B cell (primary cell): ENCODE results near the gene TLL2. TPM values are rescaled to one million over a fixed set of nuclear protein-coding genes. Genes with fewer than 3 reads are reported as not detected.

Source experiments
- ATAC-seq: fragments of 200-7000 bp; cut with Tn5 transposase; one replicate; pipeline ENCODE4 v1.10.0; 2021; ENCODE audit warnings: low read depth, mild to moderate bottlenecking, moderate number of reproducible peaks, moderate library complexity
- CTCF ChIA-PET: fragments of 350-600 bp; sonication (Branson Sonifier 250); formaldehyde crosslinking; loops from one replicate; lab custom pipeline; 2021; ENCODE audit warnings: antibody characterized with exemption, inconsistent platforms; lab: Charles Lee
- POLR2A ChIA-PET: fragments of 350-600 bp; sonication (Branson Sonifier 250); formaldehyde crosslinking; loops from one replicate; lab custom pipeline; 2021; ENCODE audit warnings: antibody characterized with exemption; lab: Charles Lee
- DNase-seq: peaks from one replicate; pipeline ENCODE4 v3.0.0; 2013
- H2AFZ ChIP-seq: 2 replicates; pipeline ENCODE4 v1.6.1; 2012; ENCODE audit warnings: mild to moderate bottlenecking, low read depth, low read length; ENCODE audit not compliant: insufficient read depth, poor library complexity, severe bottlenecking
- H3K27ac ChIP-seq, 2 donors: 1 replicate in 1 of 2; 2 replicates in 1 of 2; pipeline ENCODE4 v1.5.1; 2012 to 2013; ENCODE audit warnings: low read length in 2 of 2, mild to moderate bottlenecking in 2 of 2, moderate library complexity in 1 of 2
- H3K27me3 ChIP-seq, 4 experiments: fragments of 200-600 bp in 1 of 4; sonication (generic) in 1 of 4; replicated peaks in 1 of 4; 1 replicate in 2 of 4; 2 replicates in 2 of 4; pipeline versions ENCODE4 v1.6.1 to v1.7.0; 2013 to 2016; ENCODE audit warnings: low read length in 3 of 4, mild to moderate bottlenecking in 2 of 4, mixed read lengths in 1 of 4, moderate library complexity in 1 of 4; ENCODE audit not compliant: insufficient read depth in 4 of 4, control insufficient read depth in 3 of 4; ENCODE audit errors: control extremely low read depth in 1 of 4
- H3K36me3 ChIP-seq, 2 experiments: replicated peaks in 1 of 2; 1 replicate in 1 of 2; 2 replicates in 1 of 2; pipeline versions ENCODE4 v1.6.1 to v1.7.1; 2013; ENCODE audit warnings: low read length in 1 of 2; ENCODE audit not compliant: insufficient read depth in 2 of 2, control insufficient read depth in 1 of 2; ENCODE audit errors: control extremely low read depth in 1 of 2, extremely low read depth in 1 of 2
- H3K4me1 ChIP-seq, 2 donors: fragments of 200-600 bp in 1 of 2; sonication (generic) in 1 of 2; 1 replicate in 1 of 2; 2 replicates in 1 of 2; pipeline versions ENCODE4 v1.5.1 to v1.6.1; 2013 to 2017; ENCODE audit warnings: low read length in 2 of 2; ENCODE audit not compliant: control insufficient read depth in 2 of 2, insufficient read depth in 2 of 2
- H3K4me2 ChIP-seq: replicated peaks from 2 replicates; pipeline ENCODE3; 2012; ENCODE audit warnings: mild to moderate bottlenecking, low read depth, low read length; ENCODE audit not compliant: poor library complexity, severe bottlenecking
- H3K4me3 ChIP-seq, 5 experiments: fragments of 200-600 bp in 1 of 5; sonication (generic) in 1 of 5; 1 replicate in 3 of 5; 2 replicates in 2 of 5; pipeline versions ENCODE4 v1.5.1 to v1.7.0; 2011 to 2016; ENCODE audit warnings: low read length in 4 of 5, mild to moderate bottlenecking in 4 of 5, low read depth in 2 of 5, control low read depth in 1 of 5, moderate library complexity in 1 of 5; ENCODE audit not compliant: insufficient read depth in 1 of 5; ENCODE audit errors: control extremely low read depth in 1 of 5, extremely low read depth in 1 of 5
- H3K79me2 ChIP-seq: fragments of 200-600 bp; sonication (generic); one replicate; pipeline ENCODE4 v1.6.0; 2016; ENCODE audit warnings: low read length; ENCODE audit not compliant: control insufficient read depth, insufficient read depth
- H3K9ac ChIP-seq: fragments of 200-600 bp; sonication (generic); 2 replicates; pipeline ENCODE4 v1.6.1; 2017; ENCODE audit warnings: mild to moderate bottlenecking, low read length, moderate library complexity
- H3K9me3 ChIP-seq, 3 donors: one replicate each; pipeline versions ENCODE4 v1.6.1 to v1.7.1; 2013; ENCODE audit warnings: low read length in 2 of 3; ENCODE audit not compliant: control insufficient read depth in 2 of 3, insufficient read depth in 1 of 3; ENCODE audit errors: control extremely low read depth in 1 of 3
- H4K20me1 ChIP-seq: 2 replicates; pipeline ENCODE4 v1.6.0; 2012; ENCODE audit warnings: mild to moderate bottlenecking, low read length; ENCODE audit not compliant: insufficient read depth, control insufficient read depth, poor library complexity, severe bottlenecking
- H3K27ac Mint-ChIP-seq: one replicate; pipeline ENCODE4 v1.8.0; 2021; ENCODE audit warnings: mixed read lengths
- H3K27me3 Mint-ChIP-seq: one replicate; pipeline ENCODE4 v1.8.0; 2021; ENCODE audit warnings: mixed read lengths
- H3K4me1 Mint-ChIP-seq: one replicate; pipeline ENCODE4 v1.8.0; 2021; ENCODE audit warnings: mixed read lengths
- H3K4me3 Mint-ChIP-seq: one replicate; pipeline ENCODE4 v1.8.0; 2021; ENCODE audit warnings: mixed read lengths
- H3K9me3 Mint-ChIP-seq: one replicate; pipeline ENCODE4 v1.8.0; 2022; ENCODE audit warnings: mixed read lengths; ENCODE audit not compliant: insufficient read depth
- EZH2 ChIP-seq: IDR thresholded peaks from 2 replicates; pipeline ENCODE4 v1.6.1; 2012; ENCODE audit warnings: borderline replicate concordance, low read depth, mild to moderate bottlenecking, moderate library complexity, low read length; ENCODE audit not compliant: insufficient read depth, poor library complexity, severe bottlenecking
- WGBS: methylation state at CpG from one replicate; pipeline ENCODE4 v1.1.5; 2013; ENCODE audit warnings: missing lambda C conversion rate; ENCODE audit not compliant: insufficient coverage; 5-methylcytosine and 5-hydroxymethylcytosine counted together
- intact Hi-C: fragments of 100-400 bp; cut with micrococcal nuclease; formaldehyde crosslinking; loops from one replicate; pipeline ENCODE4 v1.10.0; 2022
- polyA plus RNA-seq: library from polyadenylated mRNA; depleted of rRNA; stranded (reverse); fragments of >200 nt; gene quantifications from 2 replicates; pipeline ENCODE4 v1.2.3, GENCODE V29; 2012
- total RNA-seq, 2 donors: library from RNA; stranded (reverse); fragments of 120-200 nt in 1 of 2; gene quantifications; 1 replicate in 1 of 2; 2 replicates in 1 of 2; pipeline versions ENCODE4 v1.2.3 to v1.2.4, GENCODE V29; 2013 to 2022
- TF ChIP-seq, protein P1 (sequence below): fragments of 200-600 bp; IDR thresholded peaks from one replicate; pipeline ENCODE4 v1.8.0; 2022; ENCODE audit warnings: antibody characterized with exemption, mild to moderate bottlenecking

TLL2 gene
- total and polyA plus RNA-seq, 2 donors (not counting 1 experiment from before 2014, with no cell fraction given) = 0.13 to 0.47 TPM

DNA sequence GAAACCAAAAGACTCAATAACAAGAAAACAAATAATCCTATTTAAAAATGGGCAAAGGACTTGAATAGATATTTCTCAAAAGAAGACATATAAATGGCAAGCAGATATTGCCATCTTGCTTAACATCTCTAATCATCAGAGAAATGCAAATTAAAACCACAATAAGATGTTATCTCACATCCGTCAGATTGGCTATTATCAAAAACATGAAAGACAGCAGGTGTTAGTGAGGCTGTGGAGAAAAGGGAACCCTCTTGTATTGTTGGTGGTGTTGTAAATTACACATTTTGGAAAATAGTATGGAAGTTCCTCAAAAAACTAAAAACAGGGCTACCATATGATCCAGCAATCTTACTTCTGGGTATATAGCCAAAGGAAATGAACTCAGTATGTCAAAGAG lies 180.6 kb downstream of the TLL2 start:
- Histone ChIP-seq H3K79me2 (no peaks in the 10 kb centered on the region), H3K4me1 (peaks cover 0 to 3% of the 10 kb centered on the region in 2 donors), H3K4me3 (no peak overlapping the region), H3K4me2 (no peak overlapping the region), H3K27me3 (no peaks in the 10 kb centered on the region), H2AFZ (no peak overlapping the region), H3K9ac (no peak overlapping the region), H3K36me3 (no peaks in the 10 kb centered on the region), H3K9me3 (no peaks in the 10 kb centered on the region), H4K20me1 (no peaks in the 10 kb centered on the region), H3K27ac (no peak overlapping the region)
- H3K27ac Mint-ChIP-seq = no peak overlapping the region
- ChIA-PET CTCF (interaction anchor here (1.2 to 9.3 kb wide), 4 partner anchors 15 to 107 kb away, joined by 3 to 107 read pairs (median 4); no protein-coding TSS in a partner anchor), POLR2A (no interaction called here)
- H3K4me1 Mint-ChIP-seq = peaks cover 7% of the 10 kb centered on the region
- no peak overlapping the region for H3K4me3 Mint-ChIP-seq
- peaks cover 19% of the 10 kb centered on the region for H3K27me3 Mint-ChIP-seq
- TF ChIP-seq, protein P1, sequence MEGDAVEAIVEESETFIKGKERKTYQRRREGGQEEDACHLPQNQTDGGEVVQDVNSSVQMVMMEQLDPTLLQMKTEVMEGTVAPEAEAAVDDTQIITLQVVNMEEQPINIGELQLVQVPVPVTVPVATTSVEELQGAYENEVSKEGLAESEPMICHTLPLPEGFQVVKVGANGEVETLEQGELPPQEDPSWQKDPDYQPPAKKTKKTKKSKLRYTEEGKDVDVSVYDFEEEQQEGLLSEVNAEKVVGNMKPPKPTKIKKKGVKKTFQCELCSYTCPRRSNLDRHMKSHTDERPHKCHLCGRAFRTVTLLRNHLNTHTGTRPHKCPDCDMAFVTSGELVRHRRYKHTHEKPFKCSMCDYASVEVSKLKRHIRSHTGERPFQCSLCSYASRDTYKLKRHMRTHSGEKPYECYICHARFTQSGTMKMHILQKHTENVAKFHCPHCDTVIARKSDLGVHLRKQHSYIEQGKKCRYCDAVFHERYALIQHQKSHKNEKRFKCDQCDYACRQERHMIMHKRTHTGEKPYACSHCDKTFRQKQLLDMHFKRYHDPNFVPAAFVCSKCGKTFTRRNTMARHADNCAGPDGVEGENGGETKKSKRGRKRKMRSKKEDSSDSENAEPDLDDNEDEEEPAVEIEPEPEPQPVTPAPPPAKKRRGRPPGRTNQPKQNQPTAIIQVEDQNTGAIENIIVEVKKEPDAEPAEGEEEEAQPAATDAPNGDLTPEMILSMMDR = no peak
- TF ChIP-seq EZH2 = no peak
- no CpG with 5 or more reads among the region's 1 CpG for WGBS
- DNase-seq (no peak), ATAC-seq (no peak)
- H3K9me3 Mint-ChIP-seq = no peaks in the 10 kb centered on the region
- intact Hi-C loops = no loop called here

DNA sequence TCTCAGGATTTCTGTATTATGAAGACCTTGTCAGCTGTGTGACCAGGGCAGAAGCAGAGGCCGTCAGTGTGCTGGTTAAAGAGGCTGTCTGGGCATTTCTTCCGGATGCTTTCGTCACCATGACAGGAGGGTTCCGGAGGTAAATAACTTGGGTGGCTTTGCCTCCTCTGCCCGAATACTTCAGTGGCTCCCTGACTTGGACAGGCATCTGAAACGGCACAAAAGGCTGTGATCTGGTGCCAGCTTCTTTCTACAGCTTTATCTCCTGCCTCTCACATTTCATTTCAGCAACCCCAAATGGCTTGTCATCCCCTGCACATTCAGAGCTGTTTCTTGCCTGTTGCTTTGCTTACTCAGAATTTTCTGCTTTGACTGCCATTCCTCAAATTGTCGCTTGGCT lies 186.3 kb downstream of the TLL2 start:
- Histone ChIP-seq H3K79me2 (no peaks in the 10 kb centered on the region), H3K4me1 (no peaks in the 10 kb centered on the region), H3K9me3 (no peaks in the 10 kb centered on the region), H3K36me3 (no peaks in the 10 kb centered on the region), H3K27ac (no peak overlapping the region), H4K20me1 (no peaks in the 10 kb centered on the region), H2AFZ (no peak overlapping the region), H3K4me3 (no peak overlapping the region), H3K9ac (no peak overlapping the region), H3K4me2 (no peak overlapping the region), H3K27me3 (no peaks in the 10 kb centered on the region)
- H3K9me3 Mint-ChIP-seq = no peaks in the 10 kb centered on the region
- ChIA-PET CTCF (no interaction called here), POLR2A (no interaction called here)
- DNase-seq (no peak), ATAC-seq (no peak)
- H3K4me3 Mint-ChIP-seq = no peak overlapping the region
- H3K27me3 Mint-ChIP-seq = peaks cover 21% of the 10 kb centered on the region
- TF ChIP-seq, protein P1 = no peak
- no peak for TF ChIP-seq EZH2
- peaks cover 2% of the 10 kb centered on the region for H3K4me1 Mint-ChIP-seq
- intact Hi-C loops = no loop called here
- WGBS = 96% methylated on average over 7 of the region's 7 CpGs
- no peak overlapping the region for H3K27ac Mint-ChIP-seq
